22Rv1 (cell line): Measurements from ENCODE around the gene CDKL1.

Experiments used
- ZFX ChIP-seq: fragments of 450-650 bp; IDR thresholded peaks from 2 replicates; pipeline ENCODE4 v1.6.1; 2017; ENCODE audit warnings: antibody characterized with exemption, borderline replicate concordance
- TF ChIP-seq, protein P1 (sequence below): fragments of 450-650 bp; IDR thresholded peaks from 2 replicates; pipeline ENCODE4 v1.5.1; 2017; ENCODE audit warnings: mild to moderate bottlenecking

GRCh38 chr14:50377550-50378085, 19.1 kb downstream of the CDKL1 start:
- TF ChIP-seq, protein P1, sequence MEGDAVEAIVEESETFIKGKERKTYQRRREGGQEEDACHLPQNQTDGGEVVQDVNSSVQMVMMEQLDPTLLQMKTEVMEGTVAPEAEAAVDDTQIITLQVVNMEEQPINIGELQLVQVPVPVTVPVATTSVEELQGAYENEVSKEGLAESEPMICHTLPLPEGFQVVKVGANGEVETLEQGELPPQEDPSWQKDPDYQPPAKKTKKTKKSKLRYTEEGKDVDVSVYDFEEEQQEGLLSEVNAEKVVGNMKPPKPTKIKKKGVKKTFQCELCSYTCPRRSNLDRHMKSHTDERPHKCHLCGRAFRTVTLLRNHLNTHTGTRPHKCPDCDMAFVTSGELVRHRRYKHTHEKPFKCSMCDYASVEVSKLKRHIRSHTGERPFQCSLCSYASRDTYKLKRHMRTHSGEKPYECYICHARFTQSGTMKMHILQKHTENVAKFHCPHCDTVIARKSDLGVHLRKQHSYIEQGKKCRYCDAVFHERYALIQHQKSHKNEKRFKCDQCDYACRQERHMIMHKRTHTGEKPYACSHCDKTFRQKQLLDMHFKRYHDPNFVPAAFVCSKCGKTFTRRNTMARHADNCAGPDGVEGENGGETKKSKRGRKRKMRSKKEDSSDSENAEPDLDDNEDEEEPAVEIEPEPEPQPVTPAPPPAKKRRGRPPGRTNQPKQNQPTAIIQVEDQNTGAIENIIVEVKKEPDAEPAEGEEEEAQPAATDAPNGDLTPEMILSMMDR = no peak
- no peak for TF ChIP-seq ZFX
